Neuronal stem cell (in vitro differentiated cells): ENCODE measurements around the gene MARCHF9.

Experiments used
- DNase-seq: peaks from one replicate; pipeline ENCODE4 v3.0.0-alpha.2; 2013; ENCODE audit warnings: low spot score
- H2AFZ ChIP-seq: one replicate; pipeline ENCODE4 v1.6.1; 2013; ENCODE audit warnings: mild to moderate bottlenecking, low read length, inconsistent platforms
- H2AK5ac ChIP-seq: 2 replicates; pipeline ENCODE4 v1.6.1; 2013; ENCODE audit warnings: low read depth, mild to moderate bottlenecking, inconsistent platforms, low read length, moderate library complexity, mixed read lengths
- H2BK120ac ChIP-seq: 2 replicates; pipeline ENCODE4 v1.6.1; 2013; ENCODE audit warnings: low read depth, mild to moderate bottlenecking, inconsistent platforms, low read length, moderate library complexity, mixed read lengths
- H2BK12ac ChIP-seq: one replicate; pipeline ENCODE4 v1.6.1; 2013; ENCODE audit warnings: low read length, inconsistent platforms
- H2BK15ac ChIP-seq: 2 replicates; pipeline ENCODE4 v1.6.1; 2013; ENCODE audit warnings: mild to moderate bottlenecking, low read length, inconsistent platforms, mixed read lengths
- H2BK5ac ChIP-seq: one replicate; pipeline ENCODE4 v1.6.1; 2013; ENCODE audit warnings: inconsistent platforms, mild to moderate bottlenecking, low read length, moderate library complexity
- H3K14ac ChIP-seq: one replicate; pipeline ENCODE4 v1.6.1; 2013; ENCODE audit warnings: low read length, inconsistent platforms
- H3K18ac ChIP-seq: 2 replicates; pipeline ENCODE4 v1.6.1; 2013; ENCODE audit warnings: low read length, inconsistent platforms
- H3K23ac ChIP-seq: 2 replicates; pipeline ENCODE4 v1.6.1; 2013; ENCODE audit warnings: low read depth, mild to moderate bottlenecking, mixed read lengths, low read length, inconsistent platforms; ENCODE audit not compliant: poor library complexity
- H3K27ac ChIP-seq: replicated peaks from 3 replicates; pipeline ENCODE4 v1.5.1; 2013; ENCODE audit warnings: low read length, inconsistent platforms
- H3K27me3 ChIP-seq, 3 experiments: 2 replicates each; pipeline ENCODE4 v1.6.1; 2013; ENCODE audit warnings: low read length in 3 of 3, mild to moderate bottlenecking in 2 of 3, inconsistent platforms in 1 of 3, low read depth in 1 of 3, mixed read lengths in 1 of 3, moderate library complexity in 1 of 3; ENCODE audit not compliant: control insufficient read depth in 3 of 3, insufficient read depth in 3 of 3
- H3K36me3 ChIP-seq, 2 donors: replicated peaks in 1 of 2; 2 replicates each; pipeline ENCODE4 v1.6.1; 2013; ENCODE audit warnings: low read length in 2 of 2; ENCODE audit not compliant: control insufficient read depth in 2 of 2, insufficient read depth in 2 of 2
- H3K4ac ChIP-seq: 2 replicates; pipeline ENCODE4 v1.6.1; 2013; ENCODE audit warnings: inconsistent platforms, mild to moderate bottlenecking, low read length, moderate library complexity
- H3K4me1 ChIP-seq, 2 donors: 1 replicate in 1 of 2; 2 replicates in 1 of 2; pipeline ENCODE4 v1.6.1; 2013; ENCODE audit warnings: low read length in 2 of 2, low read depth in 1 of 2; ENCODE audit not compliant: control insufficient read depth in 2 of 2, insufficient read depth in 1 of 2
- H3K4me2 ChIP-seq: one replicate; pipeline ENCODE4 v1.6.1; 2013; ENCODE audit warnings: mild to moderate bottlenecking, low read length, inconsistent platforms; ENCODE audit not compliant: insufficient read depth, poor library complexity, severe bottlenecking
- H3K4me3 ChIP-seq, 2 donors: 2 replicates each; pipeline ENCODE4 v1.5.1; 2013; ENCODE audit warnings: low read length in 2 of 2, mild to moderate bottlenecking in 2 of 2, inconsistent platforms in 1 of 2, moderate library complexity in 1 of 2
- H3K79me1 ChIP-seq: one replicate; pipeline ENCODE4 v1.6.1; 2013; ENCODE audit warnings: low read depth, mild to moderate bottlenecking, inconsistent platforms, low read length, moderate library complexity
- H3K9ac ChIP-seq: one replicate; pipeline ENCODE4 v1.6.1; 2013; ENCODE audit warnings: mild to moderate bottlenecking, low read depth, low read length, inconsistent platforms; ENCODE audit not compliant: poor library complexity
- H3K9me3 ChIP-seq, 2 donors: replicated peaks in 1 of 2; 2 replicates each; pipeline versions ENCODE3 to v1.6.1; 2013; ENCODE audit warnings: low read length in 2 of 2, mild to moderate bottlenecking in 2 of 2, inconsistent platforms in 1 of 2, low read depth in 1 of 2, mixed read lengths in 1 of 2, moderate library complexity in 1 of 2; ENCODE audit not compliant: control insufficient read depth in 2 of 2, insufficient read depth in 1 of 2
- H4K8ac ChIP-seq: one replicate; pipeline ENCODE4 v1.6.1; 2013; ENCODE audit warnings: low read depth, mild to moderate bottlenecking, inconsistent platforms, low read length, moderate library complexity
- H4K91ac ChIP-seq: one replicate; pipeline ENCODE4 v1.6.1; 2013; ENCODE audit warnings: low read length, low read depth, mild to moderate bottlenecking, inconsistent platforms; ENCODE audit not compliant: poor library complexity
- WGBS, 2 donors: extraction: QIAGEN DNeasy Blood & Tissue Kit; methylation state at CpG; one replicate each; pipeline ENCODE4 v1.1.7; 2013; ENCODE audit warnings: missing lambda C conversion rate in 2 of 2, mixed read lengths in 1 of 2; ENCODE audit not compliant: insufficient read length in 2 of 2, insufficient replicate concordance in 1 of 2; ENCODE audit errors: extremely low coverage in 2 of 2; 5-methylcytosine and 5-hydroxymethylcytosine counted together

MARCHF9 gene

DNA sequence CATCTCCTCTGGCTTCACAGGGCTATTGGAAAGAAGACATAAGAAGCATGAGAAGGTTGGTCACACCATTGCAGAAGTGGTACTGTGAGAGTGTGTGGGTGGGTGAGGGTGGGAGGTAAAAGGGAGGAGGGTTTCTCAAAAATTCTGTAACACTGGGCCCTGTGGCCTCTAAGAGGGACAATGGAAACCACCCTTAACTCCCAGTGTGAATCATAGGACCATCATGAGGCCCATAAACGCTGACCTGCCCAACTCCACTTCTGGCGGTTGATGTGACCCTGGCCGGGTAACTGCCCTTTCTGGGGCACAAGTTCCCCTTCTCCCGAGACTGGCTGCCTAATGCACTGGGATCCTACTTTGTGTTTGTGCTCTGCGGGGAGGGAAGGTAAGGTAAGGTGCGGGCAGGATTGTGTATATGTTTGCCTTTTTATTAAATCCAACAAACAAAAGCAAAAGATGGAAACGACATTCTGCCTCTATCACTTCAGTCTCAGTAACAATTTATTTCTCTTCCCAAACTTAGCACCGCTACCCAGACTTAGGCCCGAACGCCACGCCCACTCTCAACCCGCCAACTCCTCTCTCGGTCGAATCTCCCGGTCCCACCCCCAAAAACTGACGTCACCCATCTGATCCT lies 16.5 kb downstream of the MARCHF9 start:
- no peak overlapping the region for H3K14ac ChIP-seq
- H2BK5ac ChIP-seq, result no peak overlapping the region
- no peak overlapping the region for H3K9ac ChIP-seq
- peaks cover 4 to 19% of the 10 kb centered on the region in 2 donors for H3K4me1 ChIP-seq
- H3K79me1 ChIP-seq, result no peaks in the 10 kb centered on the region
- peak overlapping the region; percentile 87 to 97 for H3K4me3 ChIP-seq
- H2AK5ac ChIP-seq, result no peak overlapping the region
- H3K18ac ChIP-seq, result no peak overlapping the region
- peak; percentile 88 for DNase-seq
- H3K4ac ChIP-seq, result no peak overlapping the region
- H3K27ac ChIP-seq, result no peak overlapping the region
- WGBS, 2 donors, result no CpG with 5 or more reads among the region's 16 CpGs
- H2AFZ ChIP-seq, result peak overlapping the region; percentile 98
- H3K4me2 ChIP-seq, result peak overlapping the region; percentile 97
- no peak overlapping the region for H2BK12ac ChIP-seq
- no peak overlapping the region for H4K8ac ChIP-seq
- H3K9me3 ChIP-seq, result no peaks in the 10 kb centered on the region
- H3K23ac ChIP-seq, result peak overlapping the region; percentile 89
- H3K36me3 ChIP-seq, result peaks cover 10 to 55% of the 10 kb centered on the region in 2 donors
- H2BK120ac ChIP-seq, result no peak overlapping the region
- H4K91ac ChIP-seq, result no peak overlapping the region
- no peak overlapping the region for H2BK15ac ChIP-seq
- peaks cover 0 to 15% (median 4%) of the 10 kb centered on the region in 3 experiments for H3K27me3 ChIP-seq

- no peaks in the 10 kb centered on the region for H3K9me3 ChIP-seq
- H3K79me1 ChIP-seq, result no peaks in the 10 kb centered on the region
- H3K18ac ChIP-seq, result peak within 1 kb of the TSS; percentile 96
- peak within 1 kb of the TSS; percentile 56 for H4K91ac ChIP-seq
- WGBS, 2 donors, result no CpG with 5 or more reads among the region's 28 CpGs
- no peak within 1 kb of the TSS for H2AK5ac ChIP-seq
- peak within 1 kb of the TSS; percentile 47 for H3K14ac ChIP-seq
- peak within 1 kb of the TSS; percentile 78 for H3K27ac ChIP-seq
- peaks cover 0 to 9% (median 0%) of the 10 kb centered on the region in 3 experiments for H3K27me3 ChIP-seq
- peak within 1 kb of the TSS; percentile 89 to 97 for H3K4me3 ChIP-seq
- peaks cover 4 to 14% of the 10 kb centered on the region in 2 donors for H3K4me1 ChIP-seq
- H2BK15ac ChIP-seq, result peak within 1 kb of the TSS; percentile 82
- H3K4me2 ChIP-seq, result peak within 1 kb of the TSS; percentile 97
- peak within 1 kb of the TSS; percentile 98 for H2AFZ ChIP-seq
- H2BK120ac ChIP-seq, result peak within 1 kb of the TSS; percentile 55
- no peak within 1 kb of the TSS for H2BK5ac ChIP-seq
- H3K23ac ChIP-seq, result peak within 1 kb of the TSS; percentile 89
- peak within 1 kb of the TSS; percentile 88 for H4K8ac ChIP-seq
- peak; percentile 96 for DNase-seq
- peak within 1 kb of the TSS; percentile 89 for H3K9ac ChIP-seq
- peaks cover 10 to 55% of the 10 kb centered on the region in 2 donors for H3K36me3 ChIP-seq
- no peak within 1 kb of the TSS for H3K4ac ChIP-seq
- H2BK12ac ChIP-seq, result no peak within 1 kb of the TSS
Observed at GRCh38 chr12:57771873-57772428, 17.0 kb downstream of the MARCHF9 start, which contains the start of gene METTL1. Gene METTL1, minus strand, starts transcription at chr12:57772105. Its CDS starts 22 bp downstream, at chr12:57772083.

DNA sequence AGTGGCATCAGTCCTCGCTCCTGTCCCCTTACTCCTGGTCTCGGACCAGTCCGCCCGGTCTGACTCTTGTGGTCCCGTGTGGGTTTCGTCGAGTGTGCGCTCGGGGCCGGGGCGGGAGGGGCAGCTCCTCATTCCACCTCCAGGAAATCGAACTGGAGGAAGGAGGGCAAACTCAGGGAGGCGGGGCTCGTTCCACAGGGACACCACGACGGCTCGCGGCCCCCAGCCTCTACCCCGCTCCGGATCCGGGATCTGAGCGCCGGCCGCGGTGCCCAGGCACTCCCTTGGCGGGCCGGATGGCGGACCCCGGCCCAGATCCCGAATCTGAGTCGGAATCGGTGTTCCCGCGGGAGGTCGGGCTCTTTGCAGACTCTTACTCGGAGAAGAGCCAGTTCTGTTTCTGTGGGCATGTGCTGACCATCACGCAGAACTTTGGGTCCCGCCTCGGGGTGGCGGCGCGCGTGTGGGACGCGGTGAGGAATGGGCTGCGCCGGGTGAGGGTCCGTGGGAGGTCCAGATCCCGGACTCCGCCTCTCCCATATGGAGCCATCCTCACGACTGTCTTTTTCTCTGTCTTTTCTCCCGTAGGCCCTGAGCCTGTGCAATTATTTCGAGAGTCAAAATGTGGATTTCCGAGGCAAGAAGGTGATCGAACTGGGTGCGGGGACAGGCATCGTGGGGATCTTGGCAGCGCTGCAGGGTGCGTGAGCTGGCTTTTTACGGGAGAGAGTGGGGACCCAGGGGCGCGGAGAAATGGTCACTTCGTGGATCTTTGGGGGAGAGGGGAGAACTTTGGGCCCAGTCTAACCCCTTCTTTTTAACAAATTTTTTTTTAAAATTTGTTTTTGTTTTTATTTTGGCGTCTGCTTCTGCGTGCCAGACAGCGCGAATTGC lies 17.8 kb downstream of the MARCHF9 start, which contains the start of gene EEF1AKMT3:
Gene EEF1AKMT3 (plus strand): TSS at position 186 of the 894 bp plus-strand sequence. CDS start 111 bp downstream, at position 297.
- peak within 1 kb of the TSS; percentile 89 for H3K9ac ChIP-seq
- peak within 1 kb of the TSS; percentile 89 to 97 for H3K4me3 ChIP-seq
- H4K8ac ChIP-seq, result peak within 1 kb of the TSS; percentile 88
- H3K4me2 ChIP-seq, result peak within 1 kb of the TSS; percentile 97
- H2AFZ ChIP-seq, result peak within 1 kb of the TSS; percentile 98
- H2BK5ac ChIP-seq, result no peak within 1 kb of the TSS
- H2BK120ac ChIP-seq, result peak within 1 kb of the TSS; percentile 55
- H4K91ac ChIP-seq, result peak within 1 kb of the TSS; percentile 56
- H2BK15ac ChIP-seq, result peak within 1 kb of the TSS; percentile 82
- no peak for DNase-seq
- no peak within 1 kb of the TSS for H2AK5ac ChIP-seq
- WGBS, 2 donors, result no CpG with 5 or more reads among the region's 67 CpGs
- H3K27me3 ChIP-seq, result peaks cover 0 to 2% (median 0%) of the 10 kb centered on the region in 3 experiments
- no peaks in the 10 kb centered on the region for H3K9me3 ChIP-seq
- peak within 1 kb of the TSS; percentile 96 for H3K18ac ChIP-seq
- H3K4me1 ChIP-seq, result peaks cover 4 to 9% of the 10 kb centered on the region in 2 donors
- no peak within 1 kb of the TSS for H3K4ac ChIP-seq
- H3K36me3 ChIP-seq, result peaks cover 10 to 47% of the 10 kb centered on the region in 2 donors
- peak within 1 kb of the TSS; percentile 78 for H3K27ac ChIP-seq
- no peaks in the 10 kb centered on the region for H3K79me1 ChIP-seq
- H3K23ac ChIP-seq, result peak within 1 kb of the TSS; percentile 89
- no peak within 1 kb of the TSS for H2BK12ac ChIP-seq
- H3K14ac ChIP-seq, result peak within 1 kb of the TSS; percentile 47
